ENCODE data around the gene EPC1. TPM values are rescaled to one million over a fixed set of nuclear protein-coding genes. Genes with fewer than 3 reads are reported as not detected.

EPC1 gene
- total and polyA plus RNA-seq, 10 of the 15 experiments (the other 5 are each of a cell fraction or from before 2014, with no cell fraction given): 6.8 to 59.2 (median 19.4) TPM

DNA sequence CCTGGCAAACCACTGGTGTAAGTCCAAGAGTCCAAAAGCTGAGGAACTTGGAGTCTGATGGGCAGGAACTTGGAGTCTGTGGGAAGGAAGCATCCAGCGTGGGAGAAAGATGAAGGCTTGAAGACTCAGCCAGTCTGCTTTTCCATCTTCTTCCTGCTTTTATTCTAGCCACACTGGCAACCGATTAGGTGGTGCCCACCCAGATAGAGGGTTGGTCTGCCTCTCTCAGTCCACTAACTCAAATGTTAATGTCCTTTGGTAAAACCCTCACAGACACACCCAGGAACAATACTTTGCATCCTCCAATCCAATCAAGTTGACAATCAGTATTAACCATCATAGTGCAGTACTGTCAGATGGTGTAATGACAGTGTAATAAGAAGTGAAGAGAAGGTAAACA lies 119.2 kb downstream of the EPC1 start:
- H2AFZ ChIP-seq (ENCODE audit: control insufficient read depth, low read depth, low read length): no peak overlapping the region
- no peak for ATAC-seq
- H3K4me1 ChIP-seq (ENCODE audit: control insufficient read depth, insufficient read depth, low read length): no peaks in the 10 kb centered on the region
- intact Hi-C loops (cut with micrococcal nuclease; ENCODE audit: unreplicated experiment): no loop called here
- no peak overlapping the region for H3K9ac ChIP-seq (ENCODE audit: control insufficient read depth, insufficient read depth, low read length)
- H3K4me3 ChIP-seq: no peak overlapping the region
- no peak for DNase-seq (ENCODE audit: low read depth, low spot score)
- POLR2A ChIA-PET: no interaction called here
- TF ChIP-seq LARP7 (IDR thresholded peaks at IDR 0.05) (no peak), FOXM1 (IDR thresholded peaks at IDR 0.05; ENCODE audit: low read depth, low read length) (no peak), BACH1 (IDR thresholded peaks at IDR 0.05; ENCODE audit: borderline replicate concordance) (no peak), KAT2A (conservative IDR thresholded peaks at IDR 0.05; ENCODE audit: control insufficient read depth, low read depth, low read length) (no peak), NFIC (IDR thresholded peaks at IDR 0.05; ENCODE audit: low read depth, low read length) (no peak), JUND (IDR thresholded peaks at IDR 0.05; ENCODE audit: low read depth, low read length) (no peak), RBBP5 (conservative IDR thresholded peaks at IDR 0.05) (no peak), PAX8 (IDR thresholded peaks at IDR 0.05) (no peak), FOS (IDR thresholded peaks at IDR 0.05; ENCODE audit: borderline replicate concordance, extremely low read depth, insufficient read length) (no peak), KLF5 (IDR thresholded peaks at IDR 0.05; ENCODE audit: partially characterized antibody) (no peak), HDAC2 (IDR thresholded peaks at IDR 0.05) (no peak), HCFC1 (IDR thresholded peaks at IDR 0.05; ENCODE audit: low read length) (no peak), ZNF217 (IDR thresholded peaks at IDR 0.05) (no peak)
- TF ChIP-seq, protein P1, sequence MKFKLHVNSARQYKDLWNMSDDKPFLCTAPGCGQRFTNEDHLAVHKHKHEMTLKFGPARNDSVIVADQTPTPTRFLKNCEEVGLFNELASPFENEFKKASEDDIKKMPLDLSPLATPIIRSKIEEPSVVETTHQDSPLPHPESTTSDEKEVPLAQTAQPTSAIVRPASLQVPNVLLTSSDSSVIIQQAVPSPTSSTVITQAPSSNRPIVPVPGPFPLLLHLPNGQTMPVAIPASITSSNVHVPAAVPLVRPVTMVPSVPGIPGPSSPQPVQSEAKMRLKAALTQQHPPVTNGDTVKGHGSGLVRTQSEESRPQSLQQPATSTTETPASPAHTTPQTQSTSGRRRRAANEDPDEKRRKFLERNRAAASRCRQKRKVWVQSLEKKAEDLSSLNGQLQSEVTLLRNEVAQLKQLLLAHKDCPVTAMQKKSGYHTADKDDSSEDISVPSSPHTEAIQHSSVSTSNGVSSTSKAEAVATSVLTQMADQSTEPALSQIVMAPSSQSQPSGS (IDR thresholded peaks at IDR 0.05; ENCODE audit: low read length): no peak
- TF ChIP-seq, protein P2, sequence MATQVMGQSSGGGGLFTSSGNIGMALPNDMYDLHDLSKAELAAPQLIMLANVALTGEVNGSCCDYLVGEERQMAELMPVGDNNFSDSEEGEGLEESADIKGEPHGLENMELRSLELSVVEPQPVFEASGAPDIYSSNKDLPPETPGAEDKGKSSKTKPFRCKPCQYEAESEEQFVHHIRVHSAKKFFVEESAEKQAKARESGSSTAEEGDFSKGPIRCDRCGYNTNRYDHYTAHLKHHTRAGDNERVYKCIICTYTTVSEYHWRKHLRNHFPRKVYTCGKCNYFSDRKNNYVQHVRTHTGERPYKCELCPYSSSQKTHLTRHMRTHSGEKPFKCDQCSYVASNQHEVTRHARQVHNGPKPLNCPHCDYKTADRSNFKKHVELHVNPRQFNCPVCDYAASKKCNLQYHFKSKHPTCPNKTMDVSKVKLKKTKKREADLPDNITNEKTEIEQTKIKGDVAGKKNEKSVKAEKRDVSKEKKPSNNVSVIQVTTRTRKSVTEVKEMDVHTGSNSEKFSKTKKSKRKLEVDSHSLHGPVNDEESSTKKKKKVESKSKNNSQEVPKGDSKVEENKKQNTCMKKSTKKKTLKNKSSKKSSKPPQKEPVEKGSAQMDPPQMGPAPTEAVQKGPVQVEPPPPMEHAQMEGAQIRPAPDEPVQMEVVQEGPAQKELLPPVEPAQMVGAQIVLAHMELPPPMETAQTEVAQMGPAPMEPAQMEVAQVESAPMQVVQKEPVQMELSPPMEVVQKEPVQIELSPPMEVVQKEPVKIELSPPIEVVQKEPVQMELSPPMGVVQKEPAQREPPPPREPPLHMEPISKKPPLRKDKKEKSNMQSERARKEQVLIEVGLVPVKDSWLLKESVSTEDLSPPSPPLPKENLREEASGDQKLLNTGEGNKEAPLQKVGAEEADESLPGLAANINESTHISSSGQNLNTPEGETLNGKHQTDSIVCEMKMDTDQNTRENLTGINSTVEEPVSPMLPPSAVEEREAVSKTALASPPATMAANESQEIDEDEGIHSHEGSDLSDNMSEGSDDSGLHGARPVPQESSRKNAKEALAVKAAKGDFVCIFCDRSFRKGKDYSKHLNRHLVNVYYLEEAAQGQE (IDR thresholded peaks at IDR 0.05; ENCODE audit: low read depth, low read length): no peak
- TF ChIP-seq, protein P3, sequence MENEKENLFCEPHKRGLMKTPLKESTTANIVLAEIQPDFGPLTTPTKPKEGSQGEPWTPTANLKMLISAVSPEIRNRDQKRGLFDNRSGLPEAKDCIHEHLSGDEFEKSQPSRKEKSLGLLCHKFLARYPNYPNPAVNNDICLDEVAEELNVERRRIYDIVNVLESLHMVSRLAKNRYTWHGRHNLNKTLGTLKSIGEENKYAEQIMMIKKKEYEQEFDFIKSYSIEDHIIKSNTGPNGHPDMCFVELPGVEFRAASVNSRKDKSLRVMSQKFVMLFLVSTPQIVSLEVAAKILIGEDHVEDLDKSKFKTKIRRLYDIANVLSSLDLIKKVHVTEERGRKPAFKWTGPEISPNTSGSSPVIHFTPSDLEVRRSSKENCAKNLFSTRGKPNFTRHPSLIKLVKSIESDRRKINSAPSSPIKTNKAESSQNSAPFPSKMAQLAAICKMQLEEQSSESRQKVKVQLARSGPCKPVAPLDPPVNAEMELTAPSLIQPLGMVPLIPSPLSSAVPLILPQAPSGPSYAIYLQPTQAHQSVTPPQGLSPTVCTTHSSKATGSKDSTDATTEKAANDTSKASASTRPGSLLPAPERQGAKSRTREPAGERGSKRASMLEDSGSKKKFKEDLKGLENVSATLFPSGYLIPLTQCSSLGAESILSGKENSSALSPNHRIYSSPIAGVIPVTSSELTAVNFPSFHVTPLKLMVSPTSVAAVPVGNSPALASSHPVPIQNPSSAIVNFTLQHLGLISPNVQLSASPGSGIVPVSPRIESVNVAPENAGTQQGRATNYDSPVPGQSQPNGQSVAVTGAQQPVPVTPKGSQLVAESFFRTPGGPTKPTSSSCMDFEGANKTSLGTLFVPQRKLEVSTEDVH (IDR thresholded peaks at IDR 0.05; ENCODE audit: low read depth, partially characterized antibody): no peak
- SMC1A ChIA-PET (ENCODE audit: uncharacterized antibody, unreplicated experiment): no interaction called here
- H3K4me2 ChIP-seq (ENCODE audit: control insufficient read depth, insufficient read depth): no peak overlapping the region
- no peaks in the 10 kb centered on the region for H3K36me3 ChIP-seq (ENCODE audit: control insufficient read depth in 2 of 2, insufficient read depth in 2 of 2, low read length in 1 of 2)
- no peaks in the 10 kb centered on the region for H3K79me2 ChIP-seq (ENCODE audit: control insufficient read depth, insufficient read depth, low read length)
- H3K27me3 ChIP-seq (replicated peaks in 1 of 2; ENCODE audit: control insufficient read depth in 2 of 2, insufficient read depth in 2 of 2, low read length in 1 of 2): no peaks in the 10 kb centered on the region
- RAD21 ChIA-PET (ENCODE audit: unreplicated experiment): interaction anchor here (0.7 kb wide), 1 partner anchor 652 kb away, joined by 3 read pairs; no protein-coding TSS in a partner anchor
- no peaks in the 10 kb centered on the region for H4K20me1 ChIP-seq (ENCODE audit: control insufficient read depth, insufficient read depth)
- WGBS (ENCODE audit: insufficient coverage, insufficient replicate concordance, low lambda C conversion rate, missing lambda C conversion rate): 32% methylated on average over 2 of the region's 2 CpGs
- CTCF ChIA-PET: no interaction called here
- BruUV-seq (replicated peaks): no TSS peak
- no peak overlapping the region for H3K27ac ChIP-seq (ENCODE audit: control insufficient read depth, insufficient read depth)
- no peak for FAIRE-seq
- no peaks in the 10 kb centered on the region for H3K9me3 ChIP-seq (replicated peaks; ENCODE audit: control insufficient read depth, insufficient read depth, low read length)
- in situ Hi-C loops (cut with MboI): no loop called here

Data from GM12878 (cell line).